Colonic mucosa (tissue), 4 donors: ENCODE data around the gene CUBN. TPM values are rescaled to one million over a fixed set of nuclear protein-coding genes. Genes with fewer than 3 reads are reported as not detected.

Experiments
- DNase-seq: peaks from one replicate; pipeline ENCODE4 v3.0.0-alpha.2; 2020
- H3K27ac ChIP-seq: fragments of 200-600 bp; one replicate; pipeline ENCODE4 v1.8.0; 2021
- H3K27me3 ChIP-seq: fragments of 200-600 bp; one replicate; pipeline ENCODE4 v1.8.0; 2021
- H3K36me3 ChIP-seq: fragments of 200-600 bp; one replicate; pipeline ENCODE4 v1.8.0; 2021
- H3K4me1 ChIP-seq: fragments of 200-600 bp; one replicate; pipeline ENCODE4 v1.8.0; 2021; ENCODE audit warnings: mild to moderate bottlenecking
- H3K4me3 ChIP-seq: fragments of 200-600 bp; one replicate; pipeline ENCODE4 v1.8.0; 2021
- H3K9ac ChIP-seq, 2 donors: one replicate each; pipeline ENCODE4 v1.7.0; 2013; ENCODE audit warnings: control low read depth in 2 of 2, low read depth in 2 of 2, low read length in 2 of 2
- H3K9me3 ChIP-seq: fragments of 200-600 bp; one replicate; pipeline ENCODE4 v1.8.0; 2021
- intact Hi-C: fragments of 100-400 bp; cut with DNase I; formaldehyde crosslinking; loops from one replicate; pipeline ENCODE4 v1.14.1; 2022
- total RNA-seq, 2 donors: library from RNA; stranded (reverse); fragmentation: NEBNext Ultra II Directional in 1 of 2; extraction: Animal tissue kit (Norgen Biotek cat#: 25700) in 1 of 2; gene quantifications; one replicate each; pipeline ENCODE4 v1.2.1, GENCODE V29; 2021
- TF ChIP-seq, protein P1 (sequence below): fragments of 200-600 bp; IDR thresholded peaks from one replicate; pipeline ENCODE4 v1.8.0; 2022; ENCODE audit warnings: antibody characterized with exemption, mild to moderate bottlenecking
- donor health status: healthy.
- donor health status: DM: no; HTN: no; CAD: no.
- donor health status: DM: no; HTN: no; CAD: no.

CUBN gene
- total RNA-seq, 2 donors from 2014 or later = 0.25 to 0.42 TPM

DNA sequence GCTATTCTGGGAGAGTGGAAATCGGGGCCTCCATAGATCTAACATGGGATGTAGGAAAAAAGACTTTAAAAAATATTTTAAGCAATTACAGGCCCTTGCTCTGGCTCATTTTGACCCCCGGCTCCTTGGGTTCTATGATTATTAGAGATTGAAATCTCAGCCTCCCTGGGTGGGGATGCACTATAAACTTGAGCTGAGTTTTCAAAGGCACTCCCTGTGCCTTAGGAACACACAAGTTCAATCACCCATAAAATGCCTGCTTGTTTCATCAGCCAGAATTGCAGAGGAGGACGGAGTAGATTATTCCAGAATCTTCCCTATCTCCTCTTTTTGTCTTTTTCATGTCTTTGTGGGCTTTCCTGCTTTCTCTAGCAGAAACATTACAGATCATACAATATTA is 145.4 kb downstream of the CUBN start:
- Histone ChIP-seq H3K36me3 (no peaks in the 10 kb centered on the region), H3K27me3 (no peaks in the 10 kb centered on the region), H3K9me3 (no peaks in the 10 kb centered on the region), H3K27ac (no peak overlapping the region), H3K4me3 (no peak overlapping the region), H3K4me1 (no peaks in the 10 kb centered on the region), H3K9ac (no peak overlapping the region)
- TF ChIP-seq, protein P1, sequence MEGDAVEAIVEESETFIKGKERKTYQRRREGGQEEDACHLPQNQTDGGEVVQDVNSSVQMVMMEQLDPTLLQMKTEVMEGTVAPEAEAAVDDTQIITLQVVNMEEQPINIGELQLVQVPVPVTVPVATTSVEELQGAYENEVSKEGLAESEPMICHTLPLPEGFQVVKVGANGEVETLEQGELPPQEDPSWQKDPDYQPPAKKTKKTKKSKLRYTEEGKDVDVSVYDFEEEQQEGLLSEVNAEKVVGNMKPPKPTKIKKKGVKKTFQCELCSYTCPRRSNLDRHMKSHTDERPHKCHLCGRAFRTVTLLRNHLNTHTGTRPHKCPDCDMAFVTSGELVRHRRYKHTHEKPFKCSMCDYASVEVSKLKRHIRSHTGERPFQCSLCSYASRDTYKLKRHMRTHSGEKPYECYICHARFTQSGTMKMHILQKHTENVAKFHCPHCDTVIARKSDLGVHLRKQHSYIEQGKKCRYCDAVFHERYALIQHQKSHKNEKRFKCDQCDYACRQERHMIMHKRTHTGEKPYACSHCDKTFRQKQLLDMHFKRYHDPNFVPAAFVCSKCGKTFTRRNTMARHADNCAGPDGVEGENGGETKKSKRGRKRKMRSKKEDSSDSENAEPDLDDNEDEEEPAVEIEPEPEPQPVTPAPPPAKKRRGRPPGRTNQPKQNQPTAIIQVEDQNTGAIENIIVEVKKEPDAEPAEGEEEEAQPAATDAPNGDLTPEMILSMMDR = no peak
- intact Hi-C loops = no loop called here
- no peak for DNase-seq

DNA sequence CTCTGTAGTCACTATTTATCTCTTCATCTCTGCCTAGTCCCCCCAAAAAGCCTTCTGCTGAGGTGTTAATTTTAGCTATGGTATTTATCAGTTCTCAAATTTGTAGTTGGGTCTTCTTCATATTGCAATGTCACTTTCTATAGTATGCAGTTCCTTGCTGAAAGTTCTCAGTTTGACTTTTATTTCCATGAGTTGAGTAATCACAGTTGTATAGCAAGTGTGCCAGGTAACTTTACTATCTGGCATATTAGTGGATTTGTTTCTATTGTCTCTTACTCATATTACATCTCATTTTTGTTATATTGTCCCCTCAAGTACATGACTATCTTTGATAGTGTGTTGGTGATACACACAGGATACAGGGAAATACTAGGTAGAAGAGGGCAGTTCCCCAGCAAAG is 152.8 kb downstream of the CUBN start:
- TF ChIP-seq, protein P1 = no peak
- intact Hi-C loops = no loop called here
- DNase-seq = no peak

DNA sequence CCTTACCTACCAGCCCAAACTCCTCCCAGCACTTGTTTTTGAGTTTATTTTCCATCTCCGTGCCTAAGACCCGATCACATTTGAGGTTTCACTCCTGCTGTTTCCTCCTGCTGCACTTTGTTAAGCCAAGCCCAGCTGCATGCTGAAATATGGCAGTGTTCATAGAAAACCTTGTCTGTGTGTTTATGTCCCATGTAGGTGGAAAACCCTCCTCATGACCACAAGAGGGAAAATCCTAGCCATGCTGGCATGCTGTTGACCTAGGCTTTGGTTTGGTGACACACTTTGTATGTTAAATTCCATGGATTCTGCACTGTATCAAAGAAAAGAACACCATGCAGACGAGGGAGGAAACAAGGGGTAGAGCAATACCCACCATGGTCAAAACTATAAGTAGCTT is 154.4 kb downstream of the CUBN start:
- intact Hi-C loops = no loop called here
- Histone ChIP-seq H3K9me3 (no peaks in the 10 kb centered on the region), H3K36me3 (no peaks in the 10 kb centered on the region), H3K4me1 (no peaks in the 10 kb centered on the region), H3K4me3 (no peak overlapping the region), H3K27me3 (no peaks in the 10 kb centered on the region), H3K9ac (no peak overlapping the region), H3K27ac (no peak overlapping the region)
- DNase-seq = no peak
- TF ChIP-seq, protein P1 = no peak

More for the DNA sequence above, 152.8 kb downstream of the CUBN start:
- no peaks in the 10 kb centered on the region for H3K4me1 ChIP-seq
- H3K36me3 ChIP-seq = no peaks in the 10 kb centered on the region
- H3K4me3 ChIP-seq = no peak overlapping the region
- no peaks in the 10 kb centered on the region for H3K27me3 ChIP-seq
- H3K9ac ChIP-seq = no peak overlapping the region
- no peak overlapping the region for H3K27ac ChIP-seq
- H3K9me3 ChIP-seq = no peaks in the 10 kb centered on the region

GRCh38 chr10:16968416-16969041 is 161.1 kb downstream of the CUBN start:
- Histone ChIP-seq H3K9me3 (no peaks in the 10 kb centered on the region), H3K4me3 (no peak overlapping the region), H3K36me3 (no peaks in the 10 kb centered on the region), H3K4me1 (no peaks in the 10 kb centered on the region), H3K27ac (peak overlapping the region; percentile 53), H3K27me3 (no peaks in the 10 kb centered on the region), H3K9ac (peak overlapping the region in 1 of 2 donors; percentile 37)
- DNase-seq = no peak
- TF ChIP-seq, protein P1 = no peak
- intact Hi-C loops = no loop called here

GRCh38 chr10:16967866-16968415 is 161.7 kb downstream of the CUBN start:
- Histone ChIP-seq H3K4me3 (no peak overlapping the region), H3K4me1 (no peaks in the 10 kb centered on the region), H3K27ac (peak overlapping the region; percentile 53), H3K9ac (no peak overlapping the region), H3K27me3 (no peaks in the 10 kb centered on the region), H3K36me3 (no peaks in the 10 kb centered on the region), H3K9me3 (no peaks in the 10 kb centered on the region)
- intact Hi-C loops = no loop called here
- TF ChIP-seq, protein P1 = no peak
- DNase-seq = no peak
